ENCODE data around the gene ZNF74. TPM values are rescaled to one million over a fixed set of nuclear protein-coding genes. Genes with fewer than 3 reads are reported as not detected.
"Not testable (repeated sequence)": the region's sequence is repeated elsewhere in the genome, so short reads cannot be mapped to it uniquely, and the experiment has no call there.

The ZNF74 gene
- total and polyA plus RNA-seq, 7 donors, result 1.4 to 18.8 (median 11.4) TPM

GRCh38 chr22:20414059-20414440, 20.1 kb downstream of the ZNF74 start:
- Histone ChIP-seq H3K9me3 (no peaks in the 10 kb centered on the region), H3K27ac (no peak overlapping the region), H3K4me3 (no peak overlapping the region), H3K36me3 (no peaks in the 10 kb centered on the region), H3K4me1 (peaks cover 0 to 8% (median 4%) of the 10 kb centered on the region in 4 donors), H3K27me3 (no peaks in the 10 kb centered on the region)
- intact Hi-C loops (cut with DNase I), result no loop called here
- no peak for DNase-seq
- TF ChIP-seq POLR2A (IDR thresholded peaks at IDR 0.05) (no peak), EP300 (IDR thresholded peaks at IDR 0.05) (no peak), POLR2AphosphoS5 (IDR thresholded peaks at IDR 0.05) (no peak)
- TF ChIP-seq, protein P1, sequence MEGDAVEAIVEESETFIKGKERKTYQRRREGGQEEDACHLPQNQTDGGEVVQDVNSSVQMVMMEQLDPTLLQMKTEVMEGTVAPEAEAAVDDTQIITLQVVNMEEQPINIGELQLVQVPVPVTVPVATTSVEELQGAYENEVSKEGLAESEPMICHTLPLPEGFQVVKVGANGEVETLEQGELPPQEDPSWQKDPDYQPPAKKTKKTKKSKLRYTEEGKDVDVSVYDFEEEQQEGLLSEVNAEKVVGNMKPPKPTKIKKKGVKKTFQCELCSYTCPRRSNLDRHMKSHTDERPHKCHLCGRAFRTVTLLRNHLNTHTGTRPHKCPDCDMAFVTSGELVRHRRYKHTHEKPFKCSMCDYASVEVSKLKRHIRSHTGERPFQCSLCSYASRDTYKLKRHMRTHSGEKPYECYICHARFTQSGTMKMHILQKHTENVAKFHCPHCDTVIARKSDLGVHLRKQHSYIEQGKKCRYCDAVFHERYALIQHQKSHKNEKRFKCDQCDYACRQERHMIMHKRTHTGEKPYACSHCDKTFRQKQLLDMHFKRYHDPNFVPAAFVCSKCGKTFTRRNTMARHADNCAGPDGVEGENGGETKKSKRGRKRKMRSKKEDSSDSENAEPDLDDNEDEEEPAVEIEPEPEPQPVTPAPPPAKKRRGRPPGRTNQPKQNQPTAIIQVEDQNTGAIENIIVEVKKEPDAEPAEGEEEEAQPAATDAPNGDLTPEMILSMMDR (IDR thresholded peaks at IDR 0.05), result no peak
- 78 to 88% methylated on average over 5 of the region's 5 CpGs for WGBS, 2 donors

GRCh38 chr22:20414450-20414849, 20.5 kb downstream of the ZNF74 start:
- intact Hi-C loops (cut with DNase I), result no loop called here

GRCh38 chr22:20415241-20415640, 21.3 kb downstream of the ZNF74 start:
- H3K27me3 ChIP-seq; H3K36me3 ChIP-seq; intact Hi-C loops (cut with DNase I); H3K27ac ChIP-seq; H3K9me3 ChIP-seq; H3K4me3 ChIP-seq; H3K4me1 ChIP-seq: not testable (repeated sequence)
- DNase-seq, result peak; percentile 22
- WGBS, 2 donors, result 92 to 96% methylated on average over 3 of the region's 3 CpGs

More at GRCh38 chr22:20414450-20414849, 20.5 kb downstream of the ZNF74 start:
- Histone ChIP-seq H3K27me3 (no peaks in the 10 kb centered on the region), H3K9me3 (no peaks in the 10 kb centered on the region), H3K27ac (no peak overlapping the region), H3K36me3 (no peaks in the 10 kb centered on the region), H3K4me3 (no peak overlapping the region), H3K4me1 (peaks cover 0 to 8% (median 4%) of the 10 kb centered on the region in 4 donors)
- DNase-seq, result peak; percentile 7
- 57 to 85% methylated on average over 3 of the region's 3 CpGs for WGBS, 2 donors
- TF ChIP-seq EP300 (IDR thresholded peaks at IDR 0.05), result no peak
- TF ChIP-seq POLR2A (IDR thresholded peaks at IDR 0.05), result no peak
- TF ChIP-seq POLR2AphosphoS5 (IDR thresholded peaks at IDR 0.05), result no peak
- TF ChIP-seq, protein P1 (IDR thresholded peaks at IDR 0.05), result no peak

DNA sequence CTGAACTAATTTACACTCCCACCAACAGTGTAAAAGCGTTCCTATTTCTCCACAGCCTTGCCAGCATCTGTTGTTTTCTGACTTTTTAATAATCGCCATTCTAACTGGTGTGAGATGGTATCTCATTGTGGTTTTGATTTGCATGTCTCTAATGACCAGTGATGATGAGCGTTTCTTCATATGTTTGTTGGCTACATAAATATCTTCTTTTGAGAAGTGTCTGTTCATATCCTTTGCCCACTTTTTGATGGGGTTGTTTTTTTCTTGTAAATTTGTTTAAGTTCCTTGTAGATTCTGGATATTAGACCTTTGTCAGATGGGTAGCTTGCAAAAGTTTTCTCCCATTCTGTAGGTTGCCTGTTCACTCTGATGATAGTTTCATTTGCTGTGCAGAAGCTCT, 21.7 kb downstream of the ZNF74 start:
- H3K36me3 ChIP-seq; H3K4me1 ChIP-seq; H3K9me3 ChIP-seq; H3K4me3 ChIP-seq; DNase-seq; H3K27ac ChIP-seq; H3K27me3 ChIP-seq; intact Hi-C loops (cut with DNase I): not testable (repeated sequence)
- WGBS, 2 donors, result 75 to 82% methylated on average over 3 of the region's 3 CpGs

GRCh38 chr22:20418211-20418788, 24.3 kb downstream of the ZNF74 start:
- H3K36me3 ChIP-seq, result no peaks in the 10 kb centered on the region
- 12 to 24% methylated on average over 42 of the region's 42 CpGs for WGBS, 2 donors
- peak; percentile 96 for DNase-seq
- peak overlapping the region in 3 of 4 donors; percentile 40 to 45 (median 44) for H3K4me3 ChIP-seq
- peaks cover 0 to 20% (median 16%) of the 10 kb centered on the region in 4 donors for H3K4me1 ChIP-seq
- no peaks in the 10 kb centered on the region for H3K27me3 ChIP-seq
- TF ChIP-seq, protein P1 (IDR thresholded peaks at IDR 0.05), result peak; percentile 62 to 74 (median 68)
- TF ChIP-seq POLR2AphosphoS5 (IDR thresholded peaks at IDR 0.05) (peak in 2 of 4 donors; percentile 18 to 46), EP300 (IDR thresholded peaks at IDR 0.05) (no peak)
- intact Hi-C loops (cut with DNase I), result loop anchor here (1.0 kb wide), 2 partner anchors 38 to 78 kb away; no protein-coding TSS in a partner anchor
- peak overlapping the region; percentile 60 to 69 (median 64) for H3K27ac ChIP-seq
- no peaks in the 10 kb centered on the region for H3K9me3 ChIP-seq

DNA sequence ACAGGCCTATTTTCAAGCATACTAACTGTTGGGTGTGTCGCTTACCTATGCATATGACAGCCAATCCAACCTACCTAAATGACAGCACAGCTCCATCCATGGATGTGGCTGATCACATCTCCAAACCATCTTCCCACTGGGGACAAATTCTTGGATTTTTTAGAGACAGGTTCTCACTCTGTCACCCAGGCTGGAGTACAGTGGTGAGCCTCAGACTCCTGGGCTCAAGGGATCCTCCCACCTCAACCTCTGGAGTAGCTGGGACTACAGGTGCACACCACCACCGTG, 25.7 kb downstream of the ZNF74 start:
- WGBS, 2 donors, result 82 to 89% methylated on average over 2 of the region's 2 CpGs
- TF ChIP-seq POLR2AphosphoS5 (IDR thresholded peaks at IDR 0.05) (no peak), POLR2A (IDR thresholded peaks at IDR 0.05) (no peak), EP300 (IDR thresholded peaks at IDR 0.05) (no peak)
- TF ChIP-seq, protein P1 (IDR thresholded peaks at IDR 0.05), result no peak
- Histone ChIP-seq H3K4me1 (peaks cover 0 to 33% (median 29%) of the 10 kb centered on the region in 4 donors), H3K36me3 (peaks cover 0 to under 1% (median 0%) of the 10 kb centered on the region in 4 donors), H3K27me3 (no peaks in the 10 kb centered on the region), H3K4me3 (no peak overlapping the region), H3K9me3 (no peaks in the 10 kb centered on the region), H3K27ac (no peak overlapping the region)
- intact Hi-C loops (cut with DNase I), result no loop called here
- DNase-seq, result peak; percentile 13

All from sigmoid colon (tissue), 7 donors.